ENCODE measurements around the gene NBPF11. TPM values are rescaled to one million over a fixed set of nuclear protein-coding genes. Genes with fewer than 3 reads are reported as not detected.
"Not testable (repeated sequence)": the region's sequence is repeated elsewhere in the genome, so short reads cannot be mapped to it uniquely, and the experiment has no call there.

Gene NBPF11
- polyA plus RNA-seq, 3 donors, result 0.46 to 18.6 (median 0.54) TPM

GRCh38 chr1:148160048-148160342 lies 7.9 kb upstream of the NBPF11 start:
- no peak for DNase-seq
- no peak overlapping the region for H3K4me3 ChIP-seq (replicated peaks in 1 of 3; ENCODE audit: low read depth in 2 of 3, low read length in 3 of 3)
- H3K9me3 ChIP-seq (replicated peaks in 1 of 2; ENCODE audit: control insufficient read depth in 1 of 2, insufficient read depth in 1 of 2, low read length in 2 of 2), result peaks cover 0 to 5% of the 10 kb centered on the region in 2 donors
- H3K27me3 ChIP-seq (ENCODE audit: control insufficient read depth in 2 of 2, insufficient read depth in 2 of 2, low read length in 2 of 2), result peaks cover 13 to 23% of the 10 kb centered on the region in 2 donors
- Mint-ChIP-seq H3K27me3 (ENCODE audit: low read depth in 3 of 3) (peaks cover 32 to 42% (median 36%) of the 10 kb centered on the region in 3 donors), H3K36me3 (peaks cover 3 to 4% of the 10 kb centered on the region in 2 donors), H3K4me1 (peaks cover 18% of the 10 kb centered on the region), H3K4me3 (peak overlapping the region in 1 of 2 donors; percentile 42), H3K27ac (no peak overlapping the region), H3K9me3 (peaks cover 0 to 15% (median 5%) of the 10 kb centered on the region in 7 donors)
- H4K20me1 ChIP-seq (ENCODE audit: insufficient read depth, low read length), result no peaks in the 10 kb centered on the region
- no peak overlapping the region for H2AFZ ChIP-seq (ENCODE audit: insufficient read depth, low read depth, low read length, poor library complexity, severe bottlenecking)
- no peaks in the 10 kb centered on the region for H3K79me2 ChIP-seq (ENCODE audit: insufficient read depth, low read length)
- H3K36me3 ChIP-seq (replicated peaks in 1 of 2; ENCODE audit: control insufficient read depth in 1 of 2, insufficient read depth in 2 of 2, low read length in 2 of 2), result no peaks in the 10 kb centered on the region
- 100% methylated on average over 10 of the region's 15 CpGs for WGBS (ENCODE audit: insufficient coverage)
- no peak overlapping the region for H3K4me2 ChIP-seq (replicated peaks; ENCODE audit: extremely low read depth, low read length, poor library complexity, severe bottlenecking)
- H3K9ac ChIP-seq (ENCODE audit: insufficient read depth, low read length, poor library complexity, severe bottlenecking), result no peak overlapping the region
- TF ChIP-seq CTCF (IDR thresholded peaks at IDR 0.05), result no peak
- H3K27ac ChIP-seq (ENCODE audit: low read depth in 1 of 2, low read length in 2 of 2), result no peak overlapping the region
- peaks cover 0 to 4% of the 10 kb centered on the region in 2 donors for H3K4me1 ChIP-seq (ENCODE audit: control insufficient read depth in 1 of 2, insufficient read depth in 2 of 2, low read length in 2 of 2)
- intact Hi-C loops (cut with micrococcal nuclease), result no loop called here

GRCh38 chr1:148158341-148159003 lies 6.4 kb upstream of the NBPF11 start:
- Mint-ChIP-seq H3K27ac (no peak overlapping the region), H3K27me3 (ENCODE audit: low read depth in 3 of 3) (peaks cover 32 to 45% (median 36%) of the 10 kb centered on the region in 3 donors), H3K9me3 (peaks cover 0 to 17% (median 5%) of the 10 kb centered on the region in 7 donors), H3K4me3 (peak overlapping the region in 1 of 2 donors; percentile 85), H3K4me1 (peaks cover 18% of the 10 kb centered on the region), H3K36me3 (peaks cover 3 to 4% of the 10 kb centered on the region in 2 donors)
- H3K27ac ChIP-seq (ENCODE audit: low read depth in 1 of 2, low read length in 2 of 2), result no peak overlapping the region
- H3K9me3 ChIP-seq (replicated peaks in 1 of 2; ENCODE audit: control insufficient read depth in 1 of 2, insufficient read depth in 1 of 2, low read length in 2 of 2), result peaks cover 0 to 5% of the 10 kb centered on the region in 2 donors
- no peak for TF ChIP-seq CTCF (IDR thresholded peaks at IDR 0.05)
- H3K4me2 ChIP-seq (replicated peaks; ENCODE audit: extremely low read depth, low read length, poor library complexity, severe bottlenecking), result no peak overlapping the region
- peaks cover 13 to 23% of the 10 kb centered on the region in 2 donors for H3K27me3 ChIP-seq (ENCODE audit: control insufficient read depth in 2 of 2, insufficient read depth in 2 of 2, low read length in 2 of 2)
- no peak overlapping the region for H3K4me3 ChIP-seq (replicated peaks in 1 of 3; ENCODE audit: low read depth in 2 of 3, low read length in 3 of 3)
- DNase-seq, result no peak
- H3K79me2 ChIP-seq (ENCODE audit: insufficient read depth, low read length), result no peaks in the 10 kb centered on the region
- H3K9ac ChIP-seq (ENCODE audit: insufficient read depth, low read length, poor library complexity, severe bottlenecking), result no peak overlapping the region
- intact Hi-C loops (cut with micrococcal nuclease), result no loop called here
- peaks cover 0 to 4% of the 10 kb centered on the region in 2 donors for H3K4me1 ChIP-seq (ENCODE audit: control insufficient read depth in 1 of 2, insufficient read depth in 2 of 2, low read length in 2 of 2)
- H2AFZ ChIP-seq (ENCODE audit: insufficient read depth, low read depth, low read length, poor library complexity, severe bottlenecking), result no peak overlapping the region
- no peaks in the 10 kb centered on the region for H3K36me3 ChIP-seq (replicated peaks in 1 of 2; ENCODE audit: control insufficient read depth in 1 of 2, insufficient read depth in 2 of 2, low read length in 2 of 2)
- H4K20me1 ChIP-seq (ENCODE audit: insufficient read depth, low read length), result no peaks in the 10 kb centered on the region
- 0% methylated on average over 3 of the region's 11 CpGs for WGBS (ENCODE audit: insufficient coverage)

GRCh38 chr1:148157803-148158202 lies 5.7 kb upstream of the NBPF11 start:
- H3K27ac Mint-ChIP-seq; intact Hi-C loops (cut with micrococcal nuclease); H3K4me1 ChIP-seq (ENCODE audit: control insufficient read depth in 1 of 2, insufficient read depth in 2 of 2, low read length in 2 of 2); H3K4me3 ChIP-seq (replicated peaks in 1 of 3; ENCODE audit: low read depth in 2 of 3, low read length in 3 of 3); H3K36me3 Mint-ChIP-seq; H3K9me3 ChIP-seq (replicated peaks in 1 of 2; ENCODE audit: control insufficient read depth in 1 of 2, insufficient read depth in 1 of 2, low read length in 2 of 2); H3K27ac ChIP-seq (ENCODE audit: low read depth in 1 of 2, low read length in 2 of 2); H3K4me2 ChIP-seq (replicated peaks; ENCODE audit: extremely low read depth, low read length, poor library complexity, severe bottlenecking); DNase-seq; H3K36me3 ChIP-seq (replicated peaks in 1 of 2; ENCODE audit: control insufficient read depth in 1 of 2, insufficient read depth in 2 of 2, low read length in 2 of 2); H2AFZ ChIP-seq (ENCODE audit: insufficient read depth, low read depth, low read length, poor library complexity, severe bottlenecking); H3K79me2 ChIP-seq (ENCODE audit: insufficient read depth, low read length); H3K9ac ChIP-seq (ENCODE audit: insufficient read depth, low read length, poor library complexity, severe bottlenecking); H4K20me1 ChIP-seq (ENCODE audit: insufficient read depth, low read length): not testable (repeated sequence)
- H3K4me3 Mint-ChIP-seq, result peak overlapping the region in 1 of 2 donors; percentile 85
- peaks cover 32 to 46% (median 38%) of the 10 kb centered on the region in 3 donors for H3K27me3 Mint-ChIP-seq (ENCODE audit: low read depth in 3 of 3)
- peaks cover 13 to 23% of the 10 kb centered on the region in 2 donors for H3K27me3 ChIP-seq (ENCODE audit: control insufficient read depth in 2 of 2, insufficient read depth in 2 of 2, low read length in 2 of 2)
- no CpG with 5 or more reads among the region's 23 CpGs for WGBS (ENCODE audit: insufficient coverage)
- H3K4me1 Mint-ChIP-seq, result peaks cover 19% of the 10 kb centered on the region
- peaks cover 0 to 17% (median 5%) of the 10 kb centered on the region in 7 donors for H3K9me3 Mint-ChIP-seq

Data from CD14-positive monocyte (primary cell).